CMK (cell line): ENCODE data around the gene MAGEB17.

ENCODE experiments used
- DNase-seq: peaks from one replicate; pipeline ENCODE4 v3.0.0-alpha.2; 2010; ENCODE audit warnings: low read depth

MAGEB17 gene

DNA sequence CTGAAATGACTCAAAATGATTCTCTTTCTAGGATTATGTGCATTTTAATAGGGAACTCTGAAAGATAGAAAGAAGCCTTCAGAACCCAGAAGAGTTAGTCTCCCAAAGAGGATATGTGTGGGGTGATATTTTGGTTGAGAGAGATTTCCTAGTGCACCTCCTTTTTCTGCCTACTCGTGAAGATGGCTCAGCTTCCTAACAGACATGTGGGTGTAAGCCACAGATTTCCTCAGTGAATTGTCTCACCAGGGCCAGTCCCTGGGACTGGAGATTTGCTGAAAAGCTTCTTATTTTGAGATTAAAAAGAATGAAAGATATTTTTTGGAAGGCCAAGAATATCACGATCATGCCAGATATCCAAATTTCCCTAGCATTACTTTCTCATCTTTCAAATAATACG lies 42.8 kb downstream of the MAGEB17 start:
- no peak for DNase-seq

DNA sequence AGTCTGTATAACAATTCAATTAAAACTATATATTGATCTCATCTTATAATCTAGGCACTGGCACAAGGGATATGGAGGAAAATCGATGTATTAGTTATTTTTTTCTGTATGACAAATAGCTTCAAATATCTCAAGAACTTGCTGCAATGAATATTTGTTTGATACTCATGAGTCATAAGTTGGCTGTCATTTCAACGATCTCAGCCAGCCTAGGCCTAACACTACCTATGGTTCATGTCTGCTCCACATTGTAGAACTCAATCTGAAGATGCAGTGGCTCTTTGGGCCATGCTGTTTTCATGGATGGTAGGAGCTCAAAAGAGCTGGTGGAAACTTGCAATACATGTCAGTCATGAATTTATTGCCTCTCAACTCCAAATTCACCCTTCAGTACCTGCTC lies 44.7 kb downstream of the MAGEB17 start:
- no peak for DNase-seq

DNA sequence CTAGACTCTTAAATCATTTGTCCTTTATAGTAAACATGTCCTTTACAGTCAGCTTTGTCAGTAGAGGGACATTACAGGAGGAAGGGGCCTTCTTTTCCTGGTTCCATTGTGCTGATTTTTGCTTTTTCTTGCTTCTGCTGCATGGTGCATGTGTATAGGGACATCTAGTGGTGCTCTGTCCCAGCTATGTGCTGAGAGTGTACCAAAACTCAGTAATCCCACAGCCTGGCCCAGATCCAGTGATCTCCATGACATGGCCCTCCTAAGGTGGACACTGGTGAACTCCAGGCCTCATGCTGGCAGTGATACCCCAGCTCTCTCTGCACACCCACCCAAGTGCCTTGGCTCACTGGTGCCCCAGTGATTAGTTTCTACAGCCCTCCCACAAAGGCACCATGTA lies 45.2 kb downstream of the MAGEB17 start:
- no peak for DNase-seq

DNA sequence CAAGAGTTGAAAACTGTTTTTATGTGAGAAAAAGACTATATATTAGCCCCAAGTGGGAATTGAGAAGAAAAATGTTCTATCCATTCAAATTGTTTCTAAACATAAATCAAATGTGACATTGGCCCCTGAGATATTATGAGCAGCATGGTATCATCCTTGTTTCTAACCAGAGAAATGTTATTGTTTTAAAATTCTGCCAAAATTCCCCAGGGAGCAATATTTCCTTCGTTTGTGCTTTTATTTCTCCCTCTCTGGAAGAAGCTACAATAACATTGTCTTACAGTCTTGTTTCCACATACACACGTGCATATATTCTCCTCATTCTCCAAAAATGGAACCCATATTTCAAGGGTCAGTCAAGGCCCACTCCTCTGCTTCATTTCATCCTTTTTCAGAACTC lies 46.7 kb downstream of the MAGEB17 start:
- no peak for DNase-seq

DNA sequence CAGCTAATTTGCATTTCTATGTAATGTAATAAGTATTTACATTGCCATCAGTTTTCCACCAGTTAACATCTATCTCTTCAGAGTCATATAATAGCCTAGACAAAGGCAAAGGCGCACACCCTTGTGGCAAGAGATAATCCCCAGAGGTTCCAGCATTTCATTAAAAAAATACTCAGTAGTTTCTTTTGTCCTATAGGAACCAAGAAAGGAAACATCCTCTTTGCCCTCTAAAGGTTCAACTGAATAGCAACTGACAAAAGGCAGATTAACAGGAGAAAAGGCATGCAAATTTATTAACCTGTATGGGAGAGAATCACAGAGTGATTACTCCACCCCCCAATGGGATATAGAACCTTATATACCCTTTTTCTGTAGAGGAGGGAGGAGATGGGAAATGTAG lies 48.4 kb downstream of the MAGEB17 start:
- no peak for DNase-seq
